HL-60/S4 (cell line): ENCODE results near the gene TXLNA.
"Not testable (repeated sequence)": the region's sequence is repeated elsewhere in the genome, so short reads cannot be mapped to it uniquely, and the experiment has no call there.

Experiments
- in situ Hi-C: fragments of 300-500 bp; cut with MboI; formaldehyde crosslinking; loops from 2 replicates; pipeline ENCODE4 v1.14.3; 2022; ENCODE audit warnings: low sequenced_read_pairs

TXLNA gene

DNA sequence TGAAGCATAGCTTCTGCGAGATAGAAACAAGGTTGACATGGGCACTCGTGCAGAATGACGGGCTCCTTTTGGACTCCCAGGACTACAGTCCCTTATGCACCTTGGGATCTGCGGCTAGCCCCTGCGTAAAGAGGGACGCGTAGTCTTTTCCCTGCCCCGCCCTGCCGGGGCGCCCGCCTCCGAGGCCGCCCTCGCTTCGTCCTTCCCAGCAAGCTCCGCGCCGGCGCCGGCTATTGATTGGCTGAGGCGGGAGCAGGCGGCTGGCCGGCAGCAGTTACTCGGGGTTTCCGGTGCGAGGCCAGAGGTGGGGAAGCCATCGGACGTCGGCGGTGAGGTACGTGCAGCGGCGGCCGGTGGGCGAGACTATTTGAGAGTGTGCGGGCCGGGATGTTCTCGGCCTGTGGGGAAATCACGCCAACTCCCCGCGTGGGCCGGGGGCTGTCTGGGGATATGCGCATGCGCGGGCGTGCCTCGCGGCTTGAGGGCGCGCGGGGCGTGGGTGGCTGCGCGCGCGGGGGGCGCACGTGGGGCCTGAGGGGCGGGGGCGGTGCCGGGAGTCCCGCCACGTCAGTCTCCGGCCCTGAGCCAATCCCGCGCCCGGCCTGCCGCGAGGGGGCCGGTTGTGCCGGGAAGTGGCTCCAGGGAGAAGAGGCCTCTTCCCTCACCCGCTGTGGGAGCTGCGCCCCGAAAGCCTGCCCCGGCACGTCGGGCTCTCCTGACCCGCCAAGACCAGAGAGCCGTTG is at the start of gene TXLNA:
TSS of gene TXLNA (plus strand) at position 233 of the 743 bp plus-strand sequence. CDS start 671 bp downstream, outside the sequence.
- in situ Hi-C loops: no loop called here

DNA sequence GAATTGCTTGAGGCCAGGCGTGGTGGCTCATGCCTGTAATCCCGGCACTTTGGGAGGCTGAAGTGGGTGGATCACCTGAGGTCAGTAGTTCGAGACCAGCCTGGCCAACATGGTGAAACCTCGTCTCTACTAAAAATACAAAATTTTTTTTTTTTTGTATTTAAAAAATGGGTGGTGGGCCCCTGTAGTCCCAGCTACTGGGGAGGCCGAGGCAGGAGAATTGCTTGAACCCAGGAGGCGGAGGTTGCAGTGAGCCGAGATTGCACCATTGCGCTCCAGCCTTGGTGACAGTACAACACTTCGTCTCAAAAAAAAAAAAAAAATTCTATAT is 45.6 kb upstream of the TXLNA start:
- in situ Hi-C loops: not testable (repeated sequence)

DNA sequence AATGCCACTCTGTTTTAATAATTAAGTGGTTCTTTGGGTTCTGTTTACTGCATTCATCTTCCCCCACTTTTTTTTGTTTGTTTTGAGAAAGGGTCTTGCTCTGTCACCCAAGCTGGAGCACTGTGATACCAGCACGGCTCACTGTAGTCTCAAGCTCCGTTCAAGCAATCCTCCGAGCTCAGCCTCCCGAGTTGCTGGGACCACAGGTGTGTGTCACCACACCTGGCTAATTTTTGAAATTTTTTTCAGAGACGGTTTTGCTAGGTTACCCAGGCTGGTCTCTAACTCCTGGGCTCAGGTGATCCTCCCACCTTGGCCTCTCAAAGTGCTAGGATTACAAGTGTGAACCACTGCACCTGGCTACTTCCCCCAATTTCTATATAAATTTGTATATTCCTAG is 42.4 kb upstream of the TXLNA start:
- in situ Hi-C loops: no loop called here

DNA sequence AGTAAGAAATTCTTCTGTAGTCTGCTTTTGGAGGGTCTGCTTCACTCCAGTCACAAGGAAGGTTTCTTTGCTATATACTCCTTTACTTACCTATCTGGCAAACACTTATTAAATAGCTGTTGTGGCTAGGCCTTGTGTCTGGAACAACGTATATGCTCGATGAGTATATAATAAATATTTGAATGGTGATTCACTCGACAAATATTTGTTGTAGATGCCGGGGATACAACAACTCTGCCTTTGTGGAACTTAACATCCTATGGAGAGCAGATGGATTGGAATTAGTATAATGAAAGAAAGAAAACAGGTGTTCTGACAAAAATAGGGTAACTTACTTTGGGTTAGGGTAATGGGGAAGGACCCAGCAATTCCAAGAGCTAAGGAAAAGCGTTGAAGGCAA is 40.5 kb upstream of the TXLNA start:
- in situ Hi-C loops: no loop called here

DNA sequence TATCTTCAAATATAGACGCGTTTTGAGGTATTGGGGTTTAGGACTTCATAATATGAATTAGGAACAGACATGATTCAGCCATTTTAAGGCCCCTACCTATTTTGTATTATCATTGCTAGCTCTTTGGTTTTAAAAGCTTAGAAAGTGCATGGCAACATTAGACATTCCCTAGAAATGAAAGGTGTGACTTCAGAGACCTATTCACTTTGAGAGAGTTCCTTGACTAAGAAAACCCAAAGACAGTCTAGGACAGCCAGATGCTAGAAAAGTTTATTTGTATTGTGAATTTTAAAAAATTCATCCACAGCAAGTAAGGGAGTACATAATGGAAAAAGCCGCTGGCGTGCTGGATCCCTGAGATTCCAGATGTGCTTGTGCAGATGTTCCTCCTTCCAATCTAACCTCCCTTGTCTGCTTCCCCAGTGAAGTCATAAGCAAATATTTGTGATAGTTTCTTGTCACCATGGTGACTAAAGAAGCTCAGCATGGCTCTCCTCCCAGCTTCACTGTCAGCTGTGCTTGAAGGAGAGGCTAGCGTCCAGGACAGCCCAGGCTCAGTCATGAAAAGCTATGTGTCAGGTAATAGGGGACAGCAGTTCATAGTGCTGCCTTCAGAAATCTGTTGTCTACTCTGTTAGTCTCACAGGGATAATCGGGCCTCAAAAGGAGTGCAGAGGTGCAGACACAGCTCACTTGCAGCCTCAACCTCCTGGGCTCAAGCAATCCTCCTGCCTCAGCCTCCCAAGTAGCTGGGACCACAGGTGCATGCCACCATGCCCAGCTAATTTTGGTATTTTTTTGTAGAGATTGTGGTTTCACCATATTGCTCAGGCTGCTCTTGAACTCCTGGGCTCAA is 36.8 kb upstream of the TXLNA start:
- in situ Hi-C loops: no loop called here

DNA sequence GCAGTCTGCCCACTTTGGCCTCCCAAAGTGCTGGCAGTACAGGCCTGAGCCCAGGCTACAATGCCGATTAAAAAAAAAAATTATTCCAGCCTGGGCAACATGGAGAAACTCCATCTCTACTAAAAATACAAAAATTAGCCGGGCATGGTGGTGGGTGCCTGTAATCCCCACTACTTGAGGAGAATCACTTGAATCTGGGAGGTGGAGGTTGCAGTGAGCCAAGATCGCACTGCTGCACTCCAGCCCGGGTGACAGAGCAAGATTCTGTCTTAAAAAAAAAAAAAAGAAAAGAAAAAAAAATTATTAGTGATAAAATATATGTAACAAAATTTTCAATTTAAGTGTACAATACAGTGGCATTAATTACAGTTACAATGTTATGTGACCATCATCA is 36.2 kb upstream of the TXLNA start:
- in situ Hi-C loops: not testable (repeated sequence)

DNA sequence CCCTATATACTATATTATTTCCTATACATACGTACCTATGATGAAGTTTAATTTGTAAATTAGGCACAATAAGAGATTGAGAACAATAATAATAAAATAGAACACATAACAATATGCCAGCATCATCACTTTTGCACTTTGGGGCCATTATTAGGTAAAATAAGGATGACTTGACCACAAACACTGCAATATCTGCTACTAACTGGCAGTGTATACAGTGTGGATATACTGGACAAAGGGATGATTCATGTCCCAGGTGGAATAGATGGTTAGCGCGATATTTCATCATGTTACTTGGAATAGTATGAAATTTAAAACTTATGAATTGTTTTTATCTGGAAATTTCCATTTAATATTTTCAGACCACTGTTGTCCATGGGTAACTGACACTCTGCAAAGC is 35.4 kb upstream of the TXLNA start:
- in situ Hi-C loops: no loop called here

DNA sequence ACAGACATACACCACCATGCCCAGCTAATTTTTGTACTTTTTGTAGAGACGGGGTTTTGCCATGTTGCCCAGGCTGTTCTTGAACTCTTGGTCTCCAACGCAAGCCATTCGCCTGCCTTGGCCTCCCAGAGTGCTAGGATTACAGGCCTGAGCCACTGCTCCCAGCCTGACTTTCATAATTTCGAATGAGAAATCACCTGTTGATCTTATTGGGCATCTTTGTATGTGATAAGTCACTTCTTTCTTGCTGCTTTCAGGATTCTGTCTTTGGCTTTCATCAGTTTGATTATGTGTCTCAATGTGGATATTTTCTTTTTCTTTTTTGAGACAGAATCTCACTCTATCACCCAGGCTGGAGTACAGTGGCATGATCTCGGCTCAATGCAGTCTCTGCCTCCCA is 31.7 kb upstream of the TXLNA start:
- in situ Hi-C loops: not testable (repeated sequence)

DNA sequence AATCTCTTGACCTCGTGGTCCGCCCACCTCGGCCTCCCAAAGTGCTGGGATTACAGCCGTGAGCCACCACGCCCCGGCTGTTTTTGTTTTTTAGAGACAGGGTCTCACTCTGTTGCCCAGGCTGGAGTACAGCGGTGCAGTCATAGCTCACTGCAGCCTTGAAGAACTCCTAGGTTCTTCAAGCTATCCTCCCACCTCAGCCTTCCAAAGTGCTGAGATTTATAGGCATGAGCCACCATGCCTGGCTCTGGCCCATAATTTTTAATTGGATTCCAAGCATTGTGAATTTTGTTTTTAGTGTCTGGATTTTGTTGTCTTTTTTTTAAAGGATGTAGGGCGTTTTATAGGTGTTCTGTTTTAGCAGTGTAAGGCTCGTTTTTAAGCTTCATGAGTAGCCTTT is 28.6 kb upstream of the TXLNA start:
- in situ Hi-C loops: no loop called here

DNA sequence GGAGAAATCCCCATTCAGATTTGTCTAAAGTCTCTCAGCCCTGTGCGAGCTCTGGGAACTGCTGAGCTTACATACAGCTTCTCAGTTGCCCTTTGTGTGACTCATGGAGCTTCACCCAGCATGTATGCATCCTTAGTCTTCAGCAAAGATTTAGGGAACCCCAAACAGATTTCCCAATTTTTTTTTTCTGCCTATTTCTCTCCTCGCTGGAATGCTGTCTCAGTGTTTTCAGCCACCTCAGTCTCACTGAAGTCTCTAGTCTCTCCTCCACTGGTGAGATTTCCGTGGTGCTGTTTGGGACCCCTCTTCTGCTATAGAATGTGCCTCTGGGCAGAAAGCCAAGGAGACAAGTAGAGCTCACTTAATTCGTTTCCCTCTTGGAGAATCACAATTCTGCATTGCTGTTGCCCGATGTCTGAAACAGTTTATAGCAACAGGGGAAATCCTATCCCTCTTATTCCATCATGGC is 28.1 kb upstream of the TXLNA start:
- in situ Hi-C loops: no loop called here

DNA sequence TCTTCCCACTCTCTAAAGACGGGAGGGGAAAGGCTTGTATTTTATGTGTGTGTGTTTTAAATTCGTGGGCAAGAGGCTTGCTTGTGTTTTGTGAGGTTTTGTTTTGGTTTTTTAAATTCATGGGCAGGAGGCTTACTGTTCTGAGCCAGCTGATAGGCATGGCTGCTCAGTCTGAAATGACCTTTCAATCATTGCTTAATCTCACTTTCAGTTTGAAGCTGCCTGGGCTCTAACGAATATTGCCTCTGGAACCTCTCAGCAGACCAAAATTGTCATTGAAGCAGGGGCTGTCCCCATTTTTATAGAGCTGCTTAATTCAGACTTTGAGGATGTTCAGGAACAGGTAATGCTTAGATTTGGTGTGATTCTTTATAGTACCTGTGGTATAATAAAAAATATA is 20.3 kb upstream of the TXLNA start:
- in situ Hi-C loops: no loop called here

DNA sequence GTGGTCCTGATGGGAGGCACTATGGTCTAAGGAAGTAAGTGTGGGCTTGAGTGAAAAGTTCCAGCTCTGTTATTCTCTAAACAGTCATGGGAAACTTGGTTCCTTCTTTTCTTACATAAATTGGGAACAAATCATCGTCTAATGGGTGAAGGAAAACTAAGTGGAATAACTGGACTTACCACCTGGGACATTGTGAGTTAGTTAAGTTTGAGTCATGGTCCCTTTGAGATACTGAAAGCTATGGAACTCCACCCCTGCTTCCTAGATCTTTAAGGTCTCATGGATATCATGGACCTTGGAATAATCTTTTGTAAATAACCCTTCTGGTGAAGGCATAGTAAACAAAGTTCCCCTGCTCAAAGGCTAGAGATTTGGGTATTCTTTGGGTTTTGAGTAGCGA is 16.1 kb upstream of the TXLNA start:
- in situ Hi-C loops: no loop called here

DNA sequence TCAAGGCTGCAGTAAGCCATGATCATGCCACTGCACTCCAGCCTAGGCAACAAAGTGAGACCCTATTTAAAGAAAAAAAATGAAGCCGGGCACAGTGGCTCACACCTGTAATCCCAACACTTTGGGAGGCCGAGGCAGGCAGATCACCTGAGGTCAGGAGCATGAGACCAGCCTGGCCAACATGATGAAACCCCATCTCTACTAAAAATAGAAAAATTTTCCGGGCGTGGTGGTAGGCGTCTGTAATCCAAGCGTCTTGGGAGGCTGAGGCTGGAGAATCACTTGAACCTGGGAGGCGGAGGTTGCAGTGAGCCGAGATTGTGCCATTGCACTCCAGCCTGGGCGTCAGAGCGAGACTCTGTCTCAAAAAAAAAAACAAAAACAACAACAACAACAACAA is 13.8 kb upstream of the TXLNA start:
- in situ Hi-C loops: not testable (repeated sequence)

DNA sequence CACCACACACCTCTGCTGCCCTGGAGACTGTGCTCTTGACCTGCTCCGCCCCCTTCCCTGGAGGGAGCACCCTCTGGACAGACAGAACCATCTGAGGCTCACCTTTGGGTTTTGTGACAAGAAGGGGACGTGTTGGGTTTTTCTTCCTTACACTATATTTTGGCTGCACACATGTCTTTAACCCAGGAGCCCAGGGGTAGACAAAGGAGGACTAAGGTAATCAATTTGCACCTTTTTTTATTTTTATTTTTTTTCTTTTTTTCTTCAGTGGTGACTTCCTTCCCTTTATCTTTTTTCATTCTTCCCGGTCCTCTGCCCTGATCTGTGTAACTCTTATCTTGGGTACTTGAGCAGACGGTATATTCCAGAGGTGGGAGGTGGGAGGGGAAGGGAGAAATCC is 8.5 kb upstream of the TXLNA start:
- in situ Hi-C loops: no loop called here

DNA sequence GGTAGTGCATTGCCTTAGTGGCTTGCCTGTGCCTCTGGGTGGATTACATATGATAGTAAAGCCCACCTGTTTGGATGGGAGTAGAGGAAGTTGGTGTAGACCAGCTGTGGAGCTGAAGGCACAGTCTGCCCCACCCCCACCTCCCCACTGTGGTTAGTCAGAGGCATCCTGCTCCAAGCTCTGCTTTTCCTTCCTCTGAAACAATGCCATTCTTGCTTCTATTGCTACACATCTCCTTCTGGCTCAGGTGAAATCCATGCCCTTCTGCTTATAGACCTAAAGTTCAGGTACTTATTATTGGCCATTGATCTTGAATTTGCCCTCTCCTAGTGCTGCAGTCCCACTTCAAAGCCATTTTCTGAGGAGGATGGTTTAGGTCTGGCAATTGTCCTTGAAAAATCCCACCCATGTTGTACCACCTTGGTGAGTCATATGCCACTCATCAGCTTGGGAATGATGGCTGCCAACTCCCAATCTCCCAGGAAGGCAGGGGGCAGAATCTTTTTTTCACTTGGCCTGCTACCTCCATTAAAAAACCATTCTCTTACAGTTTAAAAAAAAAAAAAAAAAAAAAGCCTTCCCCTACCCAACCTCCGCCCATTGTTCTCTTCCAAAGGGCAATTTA is 6.7 kb upstream of the TXLNA start:
- in situ Hi-C loops: no loop called here

DNA sequence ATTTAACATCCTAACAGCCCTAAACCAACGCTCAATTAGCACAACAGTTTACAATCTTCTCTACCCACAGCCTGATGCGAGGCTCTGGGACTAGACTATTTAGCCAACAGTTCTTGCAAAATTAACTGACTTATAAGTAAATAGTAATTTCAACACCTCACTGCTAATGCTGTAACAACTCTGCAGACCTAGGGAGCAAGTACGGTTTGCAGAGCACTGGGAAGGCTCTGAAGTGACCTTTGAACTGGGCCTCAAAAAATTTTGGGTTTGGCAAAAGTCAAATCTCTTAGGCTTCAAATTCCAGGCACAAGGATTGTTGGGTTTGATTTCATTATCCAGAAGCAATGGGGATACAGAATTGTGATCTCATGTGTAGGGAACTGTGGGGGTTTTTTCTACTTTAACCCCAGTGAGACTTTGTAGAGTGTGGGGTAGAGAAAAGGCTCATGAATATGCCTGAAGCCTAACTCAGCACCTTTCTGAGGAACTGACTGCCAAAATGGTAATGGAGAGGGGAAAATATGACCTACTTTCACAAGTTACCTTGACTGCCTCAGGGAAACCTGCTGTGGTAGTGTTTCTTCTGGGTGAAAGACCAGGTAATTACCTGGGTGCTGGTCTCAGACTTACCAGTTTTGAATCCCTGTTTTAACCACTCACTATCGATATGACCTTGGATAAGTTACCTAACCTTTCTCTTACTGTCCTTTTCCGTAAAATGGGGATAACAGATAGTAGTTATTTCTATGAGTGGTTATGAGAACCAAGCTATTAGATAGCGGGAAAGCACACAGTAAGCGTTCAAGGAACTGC is 889 bp upstream of the TXLNA start:
- in situ Hi-C loops: no loop called here

DNA sequence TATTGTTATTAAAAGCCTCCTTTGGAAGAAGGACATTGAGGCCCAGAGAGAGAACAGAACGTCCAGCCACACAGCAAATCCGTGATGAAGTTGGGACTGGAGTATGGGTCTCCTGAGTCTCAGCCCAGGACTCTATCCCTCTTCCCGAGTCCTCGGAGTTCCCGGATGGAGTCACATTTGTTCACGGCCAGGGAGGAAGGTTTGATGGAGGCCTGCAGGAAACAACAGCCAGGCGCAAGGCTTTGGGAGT is 357 bp upstream of the TXLNA start:
- in situ Hi-C loops: no loop called here

DNA sequence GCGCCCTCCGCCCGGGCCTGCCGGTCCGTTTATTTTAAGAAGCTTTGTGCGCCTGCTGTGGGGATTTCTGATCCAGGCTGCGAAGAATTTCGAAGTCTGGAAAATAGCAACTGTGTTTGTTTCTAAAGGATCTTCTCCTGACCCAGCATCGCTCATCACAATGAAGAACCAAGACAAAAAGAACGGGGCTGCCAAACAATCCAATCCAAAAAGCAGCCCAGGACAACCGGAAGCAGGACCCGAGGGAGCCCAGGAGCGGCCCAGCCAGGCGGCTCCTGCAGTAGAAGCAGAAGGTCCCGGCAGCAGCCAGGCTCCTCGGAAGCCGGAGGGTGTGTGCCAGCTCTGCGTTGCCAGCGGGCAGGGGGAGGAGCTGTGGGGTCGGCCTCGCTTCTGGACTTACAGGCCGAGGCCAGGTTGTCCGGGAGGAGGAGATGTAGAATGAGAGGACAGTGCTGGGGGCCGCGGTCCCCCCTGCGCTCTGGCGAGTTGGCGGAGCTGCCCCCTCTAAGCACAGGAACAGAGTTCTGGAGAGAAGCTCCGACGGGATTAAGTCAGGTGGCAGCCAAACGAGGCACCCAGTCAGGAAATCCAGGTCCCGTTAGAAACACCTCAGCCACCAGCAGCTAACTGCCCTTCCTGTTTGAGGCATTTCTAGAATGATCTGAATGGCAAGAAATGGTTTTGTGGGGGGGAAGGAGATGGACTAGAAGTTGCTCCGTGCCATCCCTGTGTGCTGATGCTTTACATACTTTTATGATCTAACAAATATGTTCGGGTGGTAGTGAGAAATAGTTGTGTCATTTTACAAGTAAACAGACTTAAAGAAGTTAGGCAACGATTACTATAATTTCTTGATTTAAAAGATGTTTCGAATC is 948 bp downstream of the TXLNA start:
- in situ Hi-C loops: no loop called here

DNA sequence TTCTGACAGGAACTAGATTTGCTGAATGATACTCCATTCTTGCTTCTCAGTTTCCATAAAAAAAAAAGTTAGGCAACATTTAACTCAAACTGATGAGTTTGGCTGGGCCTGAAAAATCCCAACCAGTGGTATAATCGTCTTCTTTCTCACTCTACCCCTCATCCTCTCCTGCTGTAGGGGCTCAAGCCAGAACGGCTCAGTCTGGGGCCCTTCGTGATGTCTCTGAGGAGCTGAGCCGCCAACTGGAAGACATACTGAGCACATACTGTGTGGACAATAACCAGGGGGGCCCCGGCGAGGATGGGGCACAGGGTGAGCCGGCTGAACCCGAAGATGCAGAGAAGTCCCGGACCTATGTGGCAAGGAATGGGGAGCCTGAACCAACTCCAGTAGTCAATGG is 1.6 kb downstream of the TXLNA start:
- in situ Hi-C loops: no loop called here

DNA sequence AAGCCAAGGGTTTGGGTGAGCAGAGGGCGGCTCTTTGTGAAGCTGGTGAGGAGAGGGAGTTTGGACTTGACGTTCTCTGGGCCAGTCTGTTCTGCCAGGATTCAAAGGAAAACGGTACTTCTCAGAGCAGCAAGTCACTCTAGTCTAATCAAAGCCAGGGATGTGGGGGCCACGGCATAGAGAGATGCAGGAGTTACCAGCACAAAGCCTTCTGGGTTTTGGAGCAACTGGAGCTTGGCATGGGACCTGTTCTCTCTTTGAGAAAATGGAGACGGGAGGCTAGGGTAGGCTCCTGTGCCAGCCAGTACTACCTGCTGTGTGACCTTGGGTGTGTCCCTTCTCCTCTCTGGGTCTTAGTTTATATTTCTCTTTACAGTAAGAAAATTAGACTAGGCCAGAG is 2.1 kb downstream of the TXLNA start:
- in situ Hi-C loops: no loop called here
